SK-N-MC (cell line): Measurements from ENCODE around the gene CMSS1.

Experiments used
- DNase-seq: peaks from one replicate; pipeline ENCODE4 v3.0.0-alpha.2; 2011; ENCODE audit warnings: low read depth, low spot score
- H3K27ac ChIP-seq: fragments of 200-600 bp; sonication (generic); 2 replicates; pipeline ENCODE4 v1.5.1; 2016; ENCODE audit warnings: mixed run types
- H3K36me3 ChIP-seq: fragments of 200-600 bp; sonication (generic); 2 replicates; pipeline ENCODE4 v1.6.1; 2017; ENCODE audit warnings: antibody characterized with exemption, low read length, mixed read lengths; ENCODE audit not compliant: insufficient read depth
- H3K4me3 ChIP-seq: fragments of 200-600 bp; sonication (generic); 2 replicates; pipeline ENCODE4 v1.5.1; 2016
- H3K9ac ChIP-seq: fragments of 200-600 bp; sonication (generic); 2 replicates; pipeline ENCODE4 v1.8.0; 2017; ENCODE audit warnings: mixed run types, mixed read lengths; ENCODE audit not compliant: insufficient read length
- H3K9me3 ChIP-seq: fragments of 200-600 bp; sonication (generic); 2 replicates; pipeline ENCODE4 v1.6.1; 2017; ENCODE audit warnings: low read depth, mild to moderate bottlenecking, antibody characterized with exemption, low read length, moderate library complexity, mixed read lengths
- EZH2 ChIP-seq: fragments of 200-600 bp; sonication (generic); IDR thresholded peaks from one replicate; pipeline ENCODE4 v1.6.1; 2017; ENCODE audit warnings: antibody characterized with exemption
- FOXP2 ChIP-seq: optimal IDR thresholded peaks from 2 replicates; pipeline ENCODE3; 2011; ENCODE audit warnings: mild to moderate bottlenecking, moderate library complexity; ENCODE audit not compliant: insufficient read depth; ENCODE audit errors: extremely low read length, control extremely low read depth
- POLR2AphosphoS5 ChIP-seq: IDR thresholded peaks from 2 replicates; pipeline ENCODE4 v1.6.1; 2012; ENCODE audit warnings: mild to moderate bottlenecking, low read depth, low read length, borderline replicate concordance

CMSS1 gene

DNA sequence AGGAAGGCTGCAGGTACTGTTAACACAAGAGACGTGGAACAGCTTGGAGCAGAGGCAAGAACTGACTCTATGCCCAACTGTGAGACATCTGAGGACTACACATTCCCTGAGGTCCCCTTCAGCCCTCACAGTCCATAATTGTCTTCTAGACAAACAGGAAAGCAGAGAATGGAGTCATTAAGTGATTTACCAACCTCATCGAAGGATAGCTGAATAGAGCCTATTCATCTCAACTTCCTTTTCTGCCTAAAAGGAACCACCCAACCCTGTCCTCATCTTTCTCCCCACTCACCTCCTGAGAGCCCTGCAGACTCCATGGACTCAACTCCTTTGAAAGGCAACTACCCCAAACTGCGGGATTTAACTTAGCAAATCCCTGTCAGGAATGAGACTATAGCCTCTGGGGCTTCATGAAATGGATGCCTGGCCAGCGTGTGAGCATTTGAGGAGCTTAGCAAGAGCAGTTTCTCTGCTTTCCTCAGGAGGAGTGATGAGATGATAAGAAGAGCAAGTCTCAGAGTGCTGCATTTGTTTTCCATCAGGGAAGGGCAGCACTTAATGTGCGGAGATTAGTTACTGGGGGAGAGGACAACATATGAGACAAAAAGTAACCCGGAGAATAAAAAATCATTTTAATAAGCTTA lies 358.1 kb downstream of the CMSS1 start:
- Histone ChIP-seq H3K27ac (no peak overlapping the region), H3K36me3 (peaks cover 34% of the 10 kb centered on the region)

DNA sequence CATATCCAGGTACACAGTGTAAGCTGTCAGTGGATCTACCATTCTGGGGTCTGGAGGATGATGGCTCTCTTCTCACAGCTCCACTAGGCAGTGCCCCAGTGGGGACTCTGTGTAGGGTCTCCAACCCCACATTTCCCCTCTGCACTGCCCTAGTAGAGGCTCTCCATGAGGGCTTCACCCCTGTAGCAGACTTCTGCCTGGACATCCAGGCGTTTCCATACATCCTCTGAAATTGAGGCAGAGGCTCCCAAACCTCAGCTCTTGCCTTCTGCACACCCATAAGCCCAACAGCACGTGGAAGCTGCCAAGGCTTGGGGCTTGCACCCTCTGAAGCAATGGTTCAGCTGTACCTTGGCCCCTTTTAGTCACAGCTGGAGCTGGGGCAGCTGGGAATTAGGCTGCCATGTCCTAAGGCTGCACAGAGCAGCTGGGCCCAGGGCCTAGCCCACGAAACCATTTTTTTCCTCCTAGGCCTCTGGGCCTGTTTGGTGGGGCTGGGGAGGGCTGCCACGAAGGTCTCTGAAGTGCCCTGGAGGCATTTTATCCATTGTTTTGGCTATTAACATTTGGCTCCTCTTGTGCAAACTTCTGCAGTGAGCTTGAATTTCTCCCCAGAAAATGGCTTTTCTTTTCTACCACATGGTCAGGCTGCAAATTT lies 362.2 kb downstream of the CMSS1 start:
- no peak overlapping the region for H3K27ac ChIP-seq
- peaks cover 23% of the 10 kb centered on the region for H3K36me3 ChIP-seq
- H3K9ac ChIP-seq: no peak overlapping the region
- H3K4me3 ChIP-seq: no peak overlapping the region
- no peak for DNase-seq
- no peaks in the 10 kb centered on the region for H3K9me3 ChIP-seq
- no peak for TF ChIP-seq POLR2AphosphoS5
- TF ChIP-seq EZH2: no peak
- no peak for TF ChIP-seq FOXP2

More for the DNA sequence above, 358.1 kb downstream of the CMSS1 start:
- H3K4me3 ChIP-seq: no peak overlapping the region
- no peaks in the 10 kb centered on the region for H3K9me3 ChIP-seq
- TF ChIP-seq POLR2AphosphoS5 (no peak), EZH2 (no peak), FOXP2 (no peak)
- no peak overlapping the region for H3K9ac ChIP-seq
- no peak for DNase-seq

DNA sequence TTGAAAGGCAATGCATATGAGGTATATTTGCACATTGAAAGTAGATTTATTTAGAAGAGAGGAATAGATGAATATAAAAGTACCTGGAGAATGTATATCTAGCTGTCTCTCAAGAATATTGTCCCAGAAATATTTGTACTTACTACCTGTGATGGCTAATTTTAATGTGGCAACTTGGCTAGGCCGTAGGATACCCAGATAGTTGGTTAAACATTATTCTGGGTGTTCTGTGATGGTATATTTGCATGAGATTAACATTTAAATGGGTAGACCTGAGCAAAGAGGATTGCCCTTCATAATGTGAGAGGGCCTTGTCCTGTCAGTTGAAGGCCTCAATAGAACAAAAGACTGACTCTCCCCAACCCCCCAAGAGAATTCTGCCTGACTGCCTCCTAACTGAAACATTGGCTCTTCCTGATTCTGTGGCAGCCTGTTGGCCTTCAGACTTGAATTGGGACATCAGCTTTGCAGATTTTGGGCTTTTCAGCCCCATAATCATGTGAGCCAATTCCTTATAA lies 366.0 kb downstream of the CMSS1 start:
- DNase-seq: no peak
- no peak for TF ChIP-seq EZH2
- no peak for TF ChIP-seq POLR2AphosphoS5
- TF ChIP-seq FOXP2: no peak
- Histone ChIP-seq H3K36me3 (peaks cover 6% of the 10 kb centered on the region), H3K27ac (no peak overlapping the region), H3K9me3 (no peaks in the 10 kb centered on the region), H3K9ac (no peak overlapping the region), H3K4me3 (no peak overlapping the region)

DNA sequence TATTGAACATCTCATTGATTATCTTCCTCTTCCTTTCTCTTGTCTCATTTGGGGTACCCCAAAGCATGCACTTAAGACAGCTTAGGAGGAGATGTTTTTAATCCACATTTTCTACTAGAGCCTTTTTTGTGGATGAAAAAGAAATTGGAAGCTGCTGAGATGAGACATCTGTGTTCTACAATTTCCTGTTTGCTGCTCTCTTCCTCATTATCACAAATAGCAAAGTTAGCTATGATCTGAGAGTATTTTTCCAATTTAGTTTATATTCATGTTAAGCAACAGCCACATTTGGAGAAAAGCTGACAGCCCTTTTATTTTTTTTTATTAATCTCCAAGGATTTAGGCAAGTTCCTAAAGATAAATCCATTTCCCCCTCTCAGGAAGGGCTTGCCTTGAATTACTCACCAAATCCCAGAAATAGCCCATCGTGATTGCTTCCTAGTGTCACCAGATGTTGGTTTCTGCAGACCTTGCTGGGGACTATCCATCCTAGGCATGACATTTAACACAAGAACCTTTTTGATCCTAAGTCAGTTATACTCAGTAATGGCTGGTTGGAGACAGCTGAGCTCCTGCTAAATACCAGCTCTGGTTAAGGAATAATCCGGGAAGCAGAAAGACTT lies 367.4 kb downstream of the CMSS1 start:
- DNase-seq: peak; percentile 20
- TF ChIP-seq EZH2 (no peak), POLR2AphosphoS5 (no peak), FOXP2 (no peak)
- Histone ChIP-seq H3K9me3 (no peaks in the 10 kb centered on the region), H3K36me3 (no peaks in the 10 kb centered on the region), H3K9ac (no peak overlapping the region), H3K4me3 (0 out of 2 replicates have a peak overlapping the region, but pooled peaks have one; percentile 17), H3K27ac (peak overlapping the region; percentile 74)

DNA sequence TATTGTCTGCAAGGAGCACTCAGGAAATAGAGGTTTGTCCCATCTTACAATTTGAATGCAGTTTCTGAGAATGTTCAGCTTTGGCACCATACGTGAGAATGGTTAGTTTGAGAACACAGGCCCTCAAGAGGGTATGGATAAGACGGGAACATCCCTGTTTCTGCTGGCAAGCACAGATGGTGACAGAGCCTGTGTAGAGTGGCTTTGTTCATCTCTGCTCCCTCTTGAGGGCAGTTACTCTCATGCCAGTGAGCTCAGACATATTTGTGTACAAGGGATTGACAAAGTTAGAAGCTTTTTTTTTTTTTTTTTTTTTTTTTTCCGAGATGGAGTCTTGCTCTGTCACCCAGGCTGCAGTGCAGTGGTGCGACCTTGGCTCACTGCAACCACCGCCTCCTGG lies 368.2 kb downstream of the CMSS1 start:
- H3K36me3 ChIP-seq: no peaks in the 10 kb centered on the region
- no peaks in the 10 kb centered on the region for H3K9me3 ChIP-seq
- H3K4me3 ChIP-seq: no peak overlapping the region
- no peak for TF ChIP-seq EZH2
- TF ChIP-seq FOXP2: no peak
- TF ChIP-seq POLR2AphosphoS5: no peak
- no peak overlapping the region; the same call in 1 of the 2 replicates for H3K27ac ChIP-seq
- DNase-seq: no peak
- no peak overlapping the region for H3K9ac ChIP-seq

DNA sequence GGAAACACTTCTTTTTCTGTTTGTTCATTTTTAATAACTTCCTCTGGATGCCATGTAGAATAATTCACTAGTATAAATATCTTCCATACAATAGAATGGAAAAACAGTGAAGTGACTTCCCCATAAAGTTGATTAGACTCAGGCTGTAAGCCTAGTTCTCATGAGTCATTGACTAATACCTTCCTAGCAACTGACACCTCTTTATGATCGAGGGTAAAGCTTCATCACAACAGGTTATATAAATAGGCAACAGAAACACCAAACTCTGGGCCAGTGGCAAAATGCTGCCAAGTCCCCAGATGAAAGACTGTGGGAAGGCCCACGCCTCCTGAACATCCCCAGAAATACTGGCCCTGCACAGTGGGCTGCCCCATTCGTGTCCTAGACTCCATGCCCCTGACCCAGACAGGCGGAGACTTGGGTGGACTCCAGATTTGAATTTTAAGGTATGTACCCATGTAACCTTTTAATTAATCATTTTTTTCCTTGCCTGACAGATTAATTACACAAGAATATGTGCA lies 371.8 kb downstream of the CMSS1 start:
- Histone ChIP-seq H3K36me3 (no peaks in the 10 kb centered on the region), H3K27ac (no peak overlapping the region), H3K9ac (no peak overlapping the region), H3K9me3 (no peaks in the 10 kb centered on the region), H3K4me3 (no peak overlapping the region)
- TF ChIP-seq FOXP2: no peak
- TF ChIP-seq POLR2AphosphoS5: no peak
- no peak for TF ChIP-seq EZH2
- DNase-seq: no peak

DNA sequence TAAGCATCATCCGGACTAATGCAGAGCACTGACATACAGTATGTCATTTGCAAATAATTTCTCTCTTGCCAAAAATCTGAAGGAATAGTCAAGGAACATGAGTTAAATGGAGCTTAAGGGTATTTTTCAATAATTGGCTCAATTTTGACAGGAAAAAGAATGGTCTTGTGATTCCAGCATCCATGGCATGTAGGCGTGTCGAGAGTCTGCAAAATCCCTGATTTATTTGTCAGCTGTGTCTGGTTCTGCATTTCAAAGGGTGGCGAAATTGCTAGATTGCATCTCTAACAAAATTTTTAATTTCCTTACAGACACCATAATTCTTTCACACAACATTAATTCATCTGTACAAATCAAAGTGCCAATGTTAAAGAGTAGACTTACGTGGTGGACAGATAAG lies 377.7 kb downstream of the CMSS1 start:
- Histone ChIP-seq H3K27ac (no peak overlapping the region), H3K9ac (no peak overlapping the region), H3K9me3 (no peaks in the 10 kb centered on the region), H3K4me3 (no peak overlapping the region), H3K36me3 (no peaks in the 10 kb centered on the region)
- no peak for TF ChIP-seq EZH2
- no peak for TF ChIP-seq POLR2AphosphoS5
- no peak for TF ChIP-seq FOXP2
- DNase-seq: no peak

DNA sequence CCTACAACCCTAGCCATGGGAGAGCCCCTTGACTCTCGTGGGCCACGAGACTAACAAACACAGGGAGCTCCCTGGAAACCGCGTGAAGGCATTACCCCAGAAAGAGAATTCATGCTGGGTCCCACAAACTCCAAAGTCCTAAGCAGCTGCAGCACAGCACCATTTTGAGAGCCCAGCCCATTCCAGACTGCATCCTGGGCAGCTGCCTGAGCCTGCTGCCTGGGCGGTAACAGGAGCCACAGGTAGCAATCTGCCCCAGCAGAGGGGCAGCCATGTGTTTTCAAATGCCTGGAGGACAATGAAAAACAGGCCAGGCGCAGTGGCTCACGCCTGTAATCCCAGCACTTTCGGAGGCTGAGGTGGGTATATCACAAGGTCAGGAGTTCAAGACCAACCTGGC lies 380.2 kb downstream of the CMSS1 start:
- Histone ChIP-seq H3K4me3 (no peak overlapping the region), H3K9ac (no peak overlapping the region), H3K27ac (no peak overlapping the region), H3K36me3 (no peaks in the 10 kb centered on the region), H3K9me3 (no peaks in the 10 kb centered on the region)
- no peak for DNase-seq
- TF ChIP-seq FOXP2 (no peak), POLR2AphosphoS5 (no peak), EZH2 (no peak)

DNA sequence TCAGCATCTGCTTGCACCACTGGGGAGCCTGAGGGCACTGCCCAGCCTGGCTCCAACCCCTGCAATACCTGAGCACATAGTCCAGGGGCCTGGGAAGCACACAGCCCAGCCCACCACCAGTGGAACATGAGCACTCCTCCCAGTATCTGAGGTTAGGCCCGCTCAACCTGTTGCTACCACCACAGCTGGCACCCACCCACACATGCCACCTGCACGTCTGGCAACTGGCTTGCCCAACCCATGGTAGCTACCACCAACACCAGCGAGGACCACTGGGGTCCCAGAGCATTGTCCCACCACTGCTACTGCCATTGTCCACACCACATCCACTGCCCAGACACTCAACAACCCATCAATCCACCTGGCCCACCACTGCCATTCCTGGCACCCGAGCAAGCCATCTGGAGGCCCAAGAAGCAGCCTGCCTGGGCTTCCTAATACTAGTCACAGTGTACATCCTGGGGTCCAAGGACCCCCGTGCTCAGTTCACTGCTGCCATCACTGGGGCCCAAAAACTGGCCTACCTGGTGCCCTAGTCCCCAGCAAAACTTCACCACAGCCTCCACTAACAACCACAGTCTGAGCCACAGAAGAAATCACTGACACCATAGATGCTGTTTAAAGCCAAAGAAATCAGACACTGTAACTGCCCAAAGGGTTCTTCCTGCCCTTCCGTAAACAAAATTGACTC lies 381.1 kb downstream of the CMSS1 start:
- TF ChIP-seq FOXP2: no peak
- no peak for TF ChIP-seq POLR2AphosphoS5
- no peak for TF ChIP-seq EZH2
- no peaks in the 10 kb centered on the region for H3K36me3 ChIP-seq
- H3K27ac ChIP-seq: no peak overlapping the region
- H3K9me3 ChIP-seq: no peaks in the 10 kb centered on the region; the same call in 1 of the 2 replicates
- no peak overlapping the region for H3K9ac ChIP-seq
- DNase-seq: no peak
- no peak overlapping the region for H3K4me3 ChIP-seq
